T-helper 1 cell treated with Interleukin-12 subunit alpha and Interleukin-12 subunit beta and Interleukin-4 antibody, amounts not matched to agents 30 ng/mL and 1 ng/mL, for 36 hours (primary cell): Measurements from ENCODE around the gene FCN3. TPM values are rescaled to one million over a fixed set of nuclear protein-coding genes. Genes with fewer than 3 reads are reported as not detected.

Experiments used
- intact Hi-C: fragments of 100-400 bp; cut with micrococcal nuclease; formaldehyde crosslinking; loops from one replicate; pipeline ENCODE4 v1.15.1; 2024
- total RNA-seq: library from RNA; stranded (reverse); gene quantifications from 2 replicates; pipeline ENCODE4 v1.2.3, GENCODE V29; 2022

The FCN3 gene
- total RNA-seq, 1 donor from 2014 or later = not detected

- intact Hi-C loops = no loop called here
Measured at GRCh38 chr1:27361044-27361402, 13.6 kb downstream of the FCN3 start.

- intact Hi-C loops = no loop called here
Measured at GRCh38 chr1:27360159-27361043, 14.2 kb downstream of the FCN3 start.

- intact Hi-C loops = no loop called here
Measured at GRCh38 chr1:27359822-27360158, 14.8 kb downstream of the FCN3 start.

GRCh38 chr1:27358928-27359313 lies 15.7 kb downstream of the FCN3 start:
- intact Hi-C loops = no loop called here

- intact Hi-C loops = no loop called here
Measured at GRCh38 chr1:27358038-27358927, 16.3 kb downstream of the FCN3 start.

- intact Hi-C loops = loop anchor here (1.0 to 2.0 kb wide), 6 partner anchors 14 to 249 kb away; partner anchors contain the start of genes CD164L2 and GPR3
Measured at GRCh38 chr1:27357281-27358037, 17.2 kb downstream of the FCN3 start.

GRCh38 chr1:27356619-27357280 lies 17.9 kb downstream of the FCN3 start:
- intact Hi-C loops = loop anchor here (1.0 to 2.0 kb wide), 6 partner anchors 13 to 250 kb away; partner anchors contain the start of genes CD164L2 and GPR3

- intact Hi-C loops = loop anchor here (2.0 kb wide), 1 partner anchor 55 kb away; no protein-coding TSS in a partner anchor
Measured at GRCh38 chr1:27356277-27356618, 18.4 kb downstream of the FCN3 start.

GRCh38 chr1:27355683-27356082 lies 18.9 kb downstream of the FCN3 start:
- intact Hi-C loops = loop anchor here (2.0 kb wide), 1 partner anchor 55 kb away; no protein-coding TSS in a partner anchor

GRCh38 chr1:27353629-27354028 lies 21.0 kb downstream of the FCN3 start:
- intact Hi-C loops = no loop called here

GRCh38 chr1:27353166-27353565 lies 21.5 kb downstream of the FCN3 start:
- intact Hi-C loops = no loop called here

GRCh38 chr1:27351541-27352107 lies 23.0 kb downstream of the FCN3 start:
- intact Hi-C loops = no loop called here

GRCh38 chr1:27350663-27351540 lies 23.7 kb downstream of the FCN3 start:
- intact Hi-C loops = no loop called here

- intact Hi-C loops = loop anchor here (1.0 kb wide), 1 partner anchor 9 kb away; no protein-coding TSS in a partner anchor
Measured at GRCh38 chr1:27349784-27350662, 24.6 kb downstream of the FCN3 start.

GRCh38 chr1:27348861-27349783 lies 25.5 kb downstream of the FCN3 start:
- intact Hi-C loops = loop anchor here (1.0 kb wide), 1 partner anchor 8 kb away; no protein-coding TSS in a partner anchor

- intact Hi-C loops = no loop called here
Measured at GRCh38 chr1:27346991-27347624, 27.5 kb downstream of the FCN3 start.

GRCh38 chr1:27346357-27346756 lies 28.3 kb downstream of the FCN3 start:
- intact Hi-C loops = no loop called here
